Stimulated activated CD4-positive, alpha-beta T cell treated with anti-CD3 and anti-CD28 coated beads, Interleukin-4, amount 100 ng/mL, for 4 hours (primary cell): ENCODE measurements around the gene SELP.
"Not testable (repeated sequence)": the region's sequence is repeated elsewhere in the genome, so short reads cannot be mapped to it uniquely, and the experiment has no call there.

ENCODE experiments used
- DNase-seq, 2 experiments: peaks; one replicate each; pipeline ENCODE4 v3.0.0-alpha.2; 2020

The SELP gene

GRCh38 chr1:169630006-169630405 is at the start of gene SELP:
SELP (minus strand) TSS chr1:169630124; CDS start chr1:169630074, 50 bp downstream.
- no peak for DNase-seq

DNA sequence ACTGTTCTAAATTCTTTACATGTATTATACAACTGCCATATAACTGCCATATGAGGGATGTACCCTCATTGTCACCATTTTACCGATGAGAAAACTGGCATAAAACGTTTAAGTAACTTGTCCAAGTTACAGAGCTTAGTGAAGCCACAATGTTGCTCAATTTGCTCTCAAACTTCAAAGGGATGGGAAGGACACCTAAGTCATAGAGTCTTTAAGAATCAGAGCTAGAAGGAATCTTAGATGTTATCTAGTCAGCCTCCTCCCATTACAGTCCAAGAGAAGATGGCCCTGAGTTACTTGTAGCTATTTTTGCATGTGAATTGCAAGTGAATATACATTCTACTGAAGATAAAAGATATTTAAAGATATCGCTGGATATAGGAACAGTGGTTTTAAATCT is 49.8 kb upstream of the SELP start:
- DNase-seq = no peak

DNA sequence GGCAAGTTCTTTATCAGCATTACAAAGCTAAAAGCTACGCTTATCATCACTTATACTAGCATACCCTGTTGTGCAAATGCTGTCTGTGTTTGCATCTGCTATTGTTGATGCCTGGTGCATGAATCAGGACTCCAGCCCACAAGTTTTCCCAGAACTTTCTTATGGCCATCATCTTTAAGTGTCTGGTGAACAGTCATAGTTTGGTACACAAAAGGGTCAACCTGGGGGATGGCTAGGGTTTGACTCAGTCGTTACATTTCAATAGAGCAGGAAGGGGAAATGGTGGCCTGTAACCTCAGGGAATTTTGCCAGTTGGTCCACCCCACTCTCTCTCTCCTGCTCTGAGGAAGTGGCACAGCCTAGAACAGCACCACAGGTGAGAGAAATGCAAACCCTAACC is 46.1 kb upstream of the SELP start:
- DNase-seq = no peak

- no peak for DNase-seq
These were observed 40.9 kb upstream of the SELP start for GRCh38 chr1:169670836-169671235.

- not testable (repeated sequence) for DNase-seq
These were observed 40.3 kb upstream of the SELP start for GRCh38 chr1:169670244-169670643.

GRCh38 chr1:169667699-169668596 is 38.0 kb upstream of the SELP start:
- DNase-seq = not testable (repeated sequence)

DNA sequence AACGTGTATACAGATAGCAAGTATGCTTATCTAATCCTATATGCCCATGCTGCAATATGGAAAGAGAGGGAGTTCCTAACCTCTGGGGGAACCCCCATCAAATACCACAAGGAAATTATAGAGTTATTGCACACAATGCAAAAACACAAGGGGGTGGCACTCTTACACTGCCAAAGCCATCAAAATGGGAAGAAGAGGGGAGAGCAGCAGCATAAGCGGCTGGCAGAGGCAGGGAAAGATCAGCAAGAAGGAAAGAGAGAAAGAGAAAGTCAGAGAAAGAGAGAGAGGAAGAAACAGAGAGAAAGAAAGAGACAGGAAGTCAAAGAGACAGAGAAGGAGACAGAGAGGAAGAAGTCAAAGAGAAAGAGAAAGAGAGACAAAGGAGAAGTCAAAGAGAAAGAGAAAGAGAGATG is 37.3 kb upstream of the SELP start:
- DNase-seq = not testable (repeated sequence)

DNA sequence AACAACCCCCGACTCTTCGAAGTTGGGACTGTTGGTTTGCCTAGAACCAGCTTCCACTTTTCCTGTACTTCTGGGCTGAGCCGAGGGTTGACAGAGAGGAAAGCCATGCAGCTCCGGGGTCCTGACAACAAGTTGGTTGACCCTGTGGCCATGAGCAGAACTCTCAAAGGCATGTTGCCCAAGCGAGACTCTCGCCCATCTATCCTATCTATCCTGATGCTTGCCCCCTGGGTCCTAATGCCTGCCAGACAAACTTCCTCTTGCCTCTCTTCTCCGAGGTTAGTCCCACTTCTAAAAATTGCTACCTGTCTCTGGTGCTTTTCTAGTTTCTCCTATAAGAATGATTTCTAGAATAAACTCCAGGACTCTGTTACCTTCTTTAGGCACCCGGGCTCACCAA is 32.8 kb upstream of the SELP start:
- not testable (repeated sequence) for DNase-seq

- DNase-seq = not testable (repeated sequence)
These were observed 31.1 kb upstream of the SELP start for GRCh38 chr1:169661066-169661465.

- not testable (repeated sequence) for DNase-seq
These were observed 28.9 kb upstream of the SELP start for GRCh38 chr1:169658777-169659176.

GRCh38 chr1:169653873-169654272 is 23.9 kb upstream of the SELP start:
- no peak for DNase-seq

- no peak for DNase-seq
These were observed 21.1 kb upstream of the SELP start for GRCh38 chr1:169651035-169651434.

GRCh38 chr1:169650551-169650950 is 20.6 kb upstream of the SELP start:
- no peak for DNase-seq

DNA sequence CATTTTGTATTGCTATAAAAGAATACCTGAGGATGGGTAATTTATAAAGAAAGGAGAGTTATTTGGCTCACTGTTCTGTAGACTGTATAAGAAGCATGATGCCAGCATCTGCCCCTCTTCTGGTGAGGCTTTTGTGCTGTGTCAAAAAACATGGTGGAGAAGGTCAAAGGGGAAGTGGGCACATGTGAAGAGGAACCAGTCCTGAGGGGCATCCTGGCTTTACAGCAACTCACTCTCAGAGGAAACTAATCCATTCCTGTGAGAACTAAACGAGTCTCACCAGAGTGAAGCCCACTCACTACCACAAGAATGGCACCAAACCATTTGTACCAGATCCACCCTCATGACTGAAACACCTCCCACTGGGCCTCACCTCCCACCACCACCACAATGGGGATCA is 18.8 kb upstream of the SELP start:
- no peak for DNase-seq

GRCh38 chr1:169648187-169648586 is 18.3 kb upstream of the SELP start:
- DNase-seq = no peak

GRCh38 chr1:169647512-169647911 is 17.6 kb upstream of the SELP start:
- DNase-seq = no peak

DNA sequence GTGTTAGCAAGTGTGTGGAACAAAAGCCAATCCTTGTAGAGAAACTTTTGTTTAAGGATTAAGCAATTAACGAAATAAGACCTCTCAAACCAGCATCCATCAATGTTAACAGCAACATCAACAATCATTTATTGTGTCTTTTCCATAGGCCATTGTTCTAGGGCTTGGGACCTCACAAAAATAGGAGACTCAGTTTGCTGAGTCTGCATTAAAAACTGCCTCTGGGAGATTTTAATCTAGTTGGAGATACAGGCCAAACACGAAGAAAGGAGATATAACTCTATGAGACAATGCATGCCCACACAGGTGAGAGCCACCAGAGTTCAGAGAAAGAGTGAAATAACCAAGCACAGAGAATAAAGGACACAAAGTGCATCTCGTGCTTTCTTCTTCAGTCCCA is 14.4 kb upstream of the SELP start:
- no peak for DNase-seq

DNA sequence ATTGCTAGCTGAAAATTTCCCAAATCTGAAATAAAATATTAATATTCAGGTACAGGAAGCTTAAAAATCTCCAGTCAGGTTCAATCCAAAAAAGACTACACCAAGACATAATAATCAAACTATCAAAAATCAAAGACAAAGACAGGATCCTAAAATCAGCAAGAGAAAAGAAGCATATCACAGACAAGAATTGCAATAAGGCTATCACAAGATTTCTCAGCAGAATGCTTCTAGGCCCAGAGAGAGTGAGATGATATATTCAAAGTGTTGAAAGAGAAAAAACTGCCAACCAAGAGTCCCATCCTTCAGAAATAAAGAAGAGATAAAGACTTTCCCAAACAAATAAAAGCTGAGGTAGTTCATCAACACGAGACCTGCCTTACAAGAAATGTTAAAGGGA is 5.0 kb upstream of the SELP start:
- DNase-seq = no peak

- no peak for DNase-seq
These were observed 4.2 kb upstream of the SELP start for GRCh38 chr1:169634145-169634544.

DNA sequence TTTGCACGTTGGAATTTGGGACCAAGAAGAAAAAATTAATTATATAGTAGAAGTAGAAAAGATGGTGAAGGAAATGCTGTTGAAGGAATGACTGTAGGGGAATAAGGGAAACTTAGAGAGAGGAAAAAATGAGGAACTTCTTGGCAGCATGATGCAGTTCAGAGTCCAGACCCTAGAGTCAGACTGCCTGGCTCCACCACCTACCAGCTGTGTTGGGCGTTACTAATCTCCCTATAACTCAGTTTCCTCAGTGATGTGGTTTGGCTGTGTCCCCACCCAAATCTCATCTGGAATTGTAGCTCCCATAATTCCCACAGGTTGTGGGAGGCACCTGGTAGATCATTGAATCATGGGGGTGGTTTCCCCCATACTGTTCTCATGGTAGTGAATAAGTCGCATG is 1.3 kb upstream of the SELP start:
- no peak for DNase-seq

DNA sequence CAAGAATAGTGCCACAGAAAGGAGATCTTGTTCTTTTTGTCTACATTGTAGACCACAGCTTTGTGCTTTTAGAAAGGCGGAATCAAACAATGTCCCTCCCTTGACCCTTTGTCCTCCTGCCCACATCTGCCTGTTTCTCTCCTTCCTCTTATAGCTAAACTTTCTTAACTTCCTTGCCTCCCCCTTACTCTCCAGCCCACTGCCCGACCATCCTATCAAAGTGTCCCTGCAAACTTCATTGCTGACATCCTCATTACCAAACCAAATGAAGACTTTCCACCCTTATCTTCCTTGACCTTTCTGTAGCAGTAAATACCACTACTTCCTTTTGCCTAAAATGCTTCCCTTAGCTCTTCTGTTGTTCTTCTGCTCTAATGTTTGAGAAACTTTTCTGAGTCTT is 5.0 kb downstream of the SELP start:
- no peak for DNase-seq

DNA sequence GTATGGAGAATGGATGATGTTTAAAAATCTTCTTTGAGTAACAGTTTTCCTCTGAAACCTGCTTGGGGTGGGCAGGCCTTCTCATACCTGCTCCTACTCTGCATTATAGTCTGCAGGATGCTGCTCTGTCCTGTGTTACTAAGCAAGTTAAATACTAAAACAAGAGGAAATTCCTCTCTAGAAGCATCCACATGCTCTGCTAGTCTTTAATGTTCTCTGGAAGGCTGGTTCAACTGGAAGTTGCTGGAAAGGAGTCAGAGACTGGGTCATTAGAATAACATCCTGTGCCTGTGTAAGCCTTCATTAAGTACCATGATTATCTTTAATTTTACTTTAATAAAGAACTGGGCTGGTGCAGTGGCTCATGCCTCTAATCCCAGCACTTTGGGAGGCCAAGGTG is 5.8 kb downstream of the SELP start:
- no peak for DNase-seq

DNA sequence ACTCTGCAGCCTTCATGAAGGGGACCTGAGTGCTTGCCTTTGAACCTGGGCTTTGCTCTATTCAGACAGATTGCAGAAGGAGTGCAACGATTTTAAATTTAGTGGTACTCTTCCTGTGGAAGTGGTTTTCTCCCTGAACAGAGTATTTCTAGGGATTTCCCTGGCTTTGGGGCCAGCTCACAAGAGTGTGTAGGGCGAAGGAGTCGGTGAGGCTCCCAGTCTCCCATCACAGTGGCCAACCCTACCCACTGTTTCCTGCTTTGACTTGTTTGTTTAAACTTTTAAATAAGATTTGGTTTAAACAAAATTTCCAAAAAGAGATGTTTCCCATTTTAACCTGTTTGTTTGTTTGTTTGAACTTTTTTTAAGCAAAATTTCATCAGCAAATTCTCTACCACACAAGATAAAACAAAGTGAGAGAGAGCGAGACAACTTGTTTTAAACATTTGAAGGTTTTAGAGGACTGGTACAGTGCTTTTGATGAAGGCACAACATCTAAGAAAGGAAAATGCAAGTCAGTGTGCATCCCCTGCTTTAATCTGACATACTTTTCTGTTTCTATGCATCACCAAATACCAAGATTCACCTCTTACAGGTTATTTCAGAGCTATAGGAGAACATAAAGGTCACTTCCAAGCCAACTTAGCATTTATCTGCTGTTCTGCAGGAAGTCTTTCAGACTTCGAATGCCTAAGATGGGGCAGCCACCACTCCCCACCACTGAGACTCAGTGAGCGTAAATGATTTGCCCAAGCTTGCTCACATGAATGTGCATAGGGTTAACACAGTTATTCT is 6.6 kb downstream of the SELP start:
- no peak for DNase-seq

- no peak for DNase-seq
These were observed 9.4 kb downstream of the SELP start for GRCh38 chr1:169620565-169620964.
